HepG2 (cell line): Measurements from ENCODE around the gene NT5DC1. TPM values are rescaled to one million over a fixed set of nuclear protein-coding genes. Genes with fewer than 3 reads are reported as not detected.

ENCODE experiments used
- ATAC-seq: fragments of 200-7000 bp; cut with Tn5 transposase; 3 replicates; pipeline ENCODE4 v1.9.1; 2020; ENCODE audit warnings: mild to moderate bottlenecking, moderate library complexity
- BruUV-seq: library from RNA; stranded (reverse); fragments of 400-500 nt; replicated peaks from 2 replicates; lab custom pipeline; 2021; lab: Mats Ljungman, UMichigan
- CTCF ChIA-PET: fragments of 300-600 bp; formaldehyde crosslinking; extraction: SDS; loops from one replicate; lab custom pipeline; 2021; ENCODE audit warnings: low total read pairs, inconsistent platforms, low intra/inter-chr PET ratio; lab: Yijun Ruan, JAX
- POLR2A ChIA-PET: fragments of 350-600 bp; sonication (Branson Sonifier 250); formaldehyde crosslinking; loops from one replicate; lab custom pipeline; 2020; ENCODE audit warnings: antibody characterized with exemption, inconsistent platforms; lab: Yijun Ruan, JAX
- DNase-seq: peaks from one replicate; pipeline ENCODE4 v3.0.0-alpha.2; 2015; ENCODE audit warnings: low spot score
- FAIRE-seq: peaks from 3 replicates; lab custom pipeline; 2011; peaks lifted over from hg19 to GRCh38; lab: Jason Lieb, UNC
- H2AFZ ChIP-seq: one replicate; pipeline ENCODE4 v1.6.1; 2011; ENCODE audit warnings: low read length, inconsistent platforms
- H3K27ac ChIP-seq: fragments of 300-600 bp; 3 replicates; pipeline ENCODE4 v1.8.0; 2011; ENCODE audit warnings: mixed run types, mild to moderate bottlenecking, mixed read lengths, low read length, inconsistent platforms; ENCODE audit not compliant: insufficient read depth; ENCODE audit errors: extremely low read length
- H3K27me3 ChIP-seq, 2 experiments: fragments of 200-600 bp in 1 of 2; 2 replicates in 1 of 2; 3 replicates in 1 of 2; pipeline versions ENCODE4 v1.6.0 to v1.8.0; 2011; ENCODE audit warnings: low read length in 2 of 2, mild to moderate bottlenecking in 2 of 2, moderate library complexity in 2 of 2, inconsistent platforms in 1 of 2; ENCODE audit not compliant: insufficient read depth in 2 of 2, control insufficient read depth in 1 of 2
- H3K36me3 ChIP-seq, 2 experiments: fragments of 200-600 bp in 1 of 2; replicated peaks in 1 of 2; 2 replicates in 1 of 2; 3 replicates in 1 of 2; pipeline versions ENCODE4 v1.5.1 to v1.8.0; 2011; ENCODE audit warnings: low read length in 2 of 2, inconsistent platforms in 1 of 2; ENCODE audit not compliant: insufficient read depth in 2 of 2, control insufficient read depth in 1 of 2
- H3K4me1 ChIP-seq: 2 replicates; pipeline ENCODE4 v1.5.1; 2012; ENCODE audit warnings: low read length, inconsistent platforms; ENCODE audit not compliant: insufficient read depth
- H3K4me2 ChIP-seq: 2 replicates; pipeline ENCODE4 v1.6.0; 2011; ENCODE audit warnings: low read depth, low read length, inconsistent platforms
- H3K4me3 ChIP-seq, 3 experiments: fragments of 200-600 bp in 1 of 3; sonication (generic), shearing (Covaris generic) in 1 of 3; replicated peaks in 1 of 3; 2 replicates each; pipeline ENCODE4 v1.5.1; 2011 to 2016; ENCODE audit warnings: low read length in 3 of 3, inconsistent platforms in 2 of 3, low read depth in 2 of 3, mild to moderate bottlenecking in 2 of 3, control low read depth in 1 of 3, mixed read lengths in 1 of 3; ENCODE audit not compliant: insufficient read depth in 1 of 3
- H3K79me2 ChIP-seq: one replicate; pipeline ENCODE4 v1.6.1; 2011; ENCODE audit warnings: low read length, inconsistent platforms; ENCODE audit not compliant: insufficient read depth
- H3K9ac ChIP-seq: 2 replicates; pipeline ENCODE4 v1.6.0; 2011; ENCODE audit warnings: mild to moderate bottlenecking, low read depth, low read length, inconsistent platforms; ENCODE audit not compliant: insufficient read depth
- H3K9me3 ChIP-seq: 2 replicates; pipeline ENCODE4 v1.5.1; 2012; ENCODE audit warnings: mild to moderate bottlenecking, low read length
- H4K20me1 ChIP-seq: 2 replicates; pipeline ENCODE4 v1.6.0; 2011; ENCODE audit warnings: inconsistent platforms, mild to moderate bottlenecking, low read length, moderate library complexity; ENCODE audit not compliant: insufficient read depth
- GABPB1 ChIP-seq: IDR thresholded peaks from 2 replicates; pipeline ENCODE4 v1.6.1; 2016; ENCODE audit warnings: mild to moderate bottlenecking, missing genetic modification reagents, moderate library complexity, missing compliant biosample characterization
- HNRNPLL ChIP-seq: fragments of 200-400 bp; formaldehyde crosslinking; IDR thresholded peaks from 2 replicates; pipeline ENCODE4 v1.6.1; 2017; ENCODE audit warnings: mild to moderate bottlenecking, low read depth, low read length; ENCODE audit not compliant: poor library complexity, severe bottlenecking
- ISL2 ChIP-seq: sonication (generic); formaldehyde crosslinking; IDR thresholded peaks from 2 replicates; pipeline ENCODE4 v1.5.0; 2020; ENCODE audit warnings: missing genetic modification reagents
- KDM5B ChIP-seq: sonication (generic); formaldehyde crosslinking; IDR thresholded peaks from 2 replicates; pipeline ENCODE4 v1.4.0; 2020; ENCODE audit warnings: missing genetic modification reagents, mild to moderate bottlenecking, borderline replicate concordance
- MTA3 ChIP-seq: sonication (generic); formaldehyde crosslinking; IDR thresholded peaks from 2 replicates; pipeline ENCODE4 v1.4.0; 2020; ENCODE audit warnings: missing genetic modification reagents
- NFKBIZ ChIP-seq: IDR thresholded peaks from 2 replicates; pipeline ENCODE4 v1.6.1; 2018; ENCODE audit warnings: missing genetic modification reagents, missing compliant biosample characterization
- NR2C2 ChIP-seq: sonication (generic); formaldehyde crosslinking; IDR thresholded peaks from 2 replicates; pipeline ENCODE4 v1.4.0; 2020; ENCODE audit warnings: missing genetic modification reagents, mild to moderate bottlenecking, moderate library complexity, borderline replicate concordance
- SIN3A ChIP-seq: IDR thresholded peaks from 2 replicates; pipeline ENCODE4 v1.6.1; 2011; ENCODE audit warnings: low read depth, mild to moderate bottlenecking, control low read depth, low read length, borderline replicate concordance
- SMARCC2 ChIP-seq: fragments of 450-650 bp; IDR thresholded peaks from 2 replicates; pipeline ENCODE4 v1.6.1; 2017; ENCODE audit warnings: antibody characterized with exemption, mild to moderate bottlenecking
- SRSF1 ChIP-seq: fragments of 200-400 bp; formaldehyde crosslinking; optimal IDR thresholded peaks from 2 replicates; pipeline ENCODE3; 2017; ENCODE audit warnings: mild to moderate bottlenecking, low read depth, low read length, moderate library complexity
- ZNF274 ChIP-seq: sonication (generic); formaldehyde crosslinking; IDR thresholded peaks from 2 replicates; pipeline ENCODE4 v1.5.1; 2020; ENCODE audit warnings: mild to moderate bottlenecking, missing genetic modification reagents
- ZNF605 ChIP-seq: sonication (generic); formaldehyde crosslinking; IDR thresholded peaks from 2 replicates; pipeline ENCODE4 v1.8.0; 2022; ENCODE audit warnings: mild to moderate bottlenecking, missing genetic modification reagents
- ZNF780A ChIP-seq: sonication (generic); formaldehyde crosslinking; IDR thresholded peaks from 2 replicates; pipeline ENCODE4 v1.8.0; 2022; ENCODE audit warnings: mild to moderate bottlenecking, missing genetic modification reagents, moderate library complexity
- ZXDC ChIP-seq: sonication (generic); formaldehyde crosslinking; IDR thresholded peaks from 2 replicates; pipeline ENCODE4 v1.5.0; 2020; ENCODE audit warnings: mild to moderate bottlenecking, missing genetic modification reagents
- WGBS: methylation state at CpG from one replicate; pipeline ENCODE4 v1.1.6; 2017; ENCODE audit warnings: low lambda C conversion rate; 5-methylcytosine and 5-hydroxymethylcytosine counted together
- in situ Hi-C: cut with HindIII; loops from 2 replicates; pipeline ENCODE4 v1.10.0; 2017; ENCODE audit warnings: low pct_unique_long_range_greater_than_20kb; ENCODE audit not compliant: extremely low pct_ligation_motif_present
- intact Hi-C: fragments of 100-400 bp; cut with micrococcal nuclease; formaldehyde crosslinking; loops from one replicate; pipeline ENCODE4 v1.10.0; 2022; ENCODE audit not compliant: unreplicated experiment
- polyA plus RNA-seq, 8 experiments: library from polyadenylated mRNA; depleted of rRNA in 3 of 8; stranded (reverse) in 7 of 8; unstranded in 1 of 8; fragments of >200 nt; fragmentation: Illumina TruSeq in 4 of 8; extraction: Trizol in 4 of 8; gene quantifications; 2 replicates each; pipeline versions ENCODE4 v1.2.1 to v1.2.3, GENCODE V29; 2011 to 2016; ENCODE audit warnings: low read depth in 4 of 8, missing spikeins in 1 of 8, mixed read lengths in 1 of 8; ENCODE audit not compliant: insufficient read depth in 1 of 8
- total RNA-seq, 5 experiments: library from RNA; depleted of rRNA; stranded (reverse); fragments of >200 nt; fragmentation: Illumina TruSeq; extraction: Trizol; gene quantifications; 2 replicates each; pipeline ENCODE4 v1.2.3, GENCODE V29; 2016; ENCODE audit warnings: low read depth in 1 of 5
- TF ChIP-seq, protein P1 (sequence below): sonication (generic); formaldehyde crosslinking; IDR thresholded peaks from 2 replicates; pipeline ENCODE4 v1.4.0; 2020; ENCODE audit warnings: mild to moderate bottlenecking, missing genetic modification reagents, borderline replicate concordance

The NT5DC1 gene
- total and polyA plus RNA-seq, 2 of the 13 experiments (the other 11 are each of a cell fraction or from before 2014, with no cell fraction given) = 27.0 to 56.1 TPM

GRCh38 chr6:116205281-116205680 is 104.6 kb downstream of the NT5DC1 start:
- Histone ChIP-seq H3K27me3 (no peaks in the 10 kb centered on the region), H4K20me1 (no peaks in the 10 kb centered on the region), H3K36me3 (no peaks in the 10 kb centered on the region), H3K27ac (no peak overlapping the region), H3K79me2 (no peaks in the 10 kb centered on the region), H3K9me3 (no peaks in the 10 kb centered on the region), H2AFZ (no peak overlapping the region), H3K9ac (no peak overlapping the region), H3K4me2 (no peak overlapping the region), H3K4me1 (no peaks in the 10 kb centered on the region), H3K4me3 (no peak overlapping the region)
- FAIRE-seq (no peak), DNase-seq (no peak), ATAC-seq (no peak)
- WGBS = 96% methylated on average over 2 of the region's 2 CpGs
- intact Hi-C loops (no loop called here), in situ Hi-C loops (no loop called here)
- no TSS peak for BruUV-seq
- ChIA-PET CTCF (no interaction called here), POLR2A (no interaction called here)
- TF ChIP-seq ZNF605 (CRISPR knock-in tag) (no peak), ZNF274 (CRISPR knock-in tag) (no peak), MTA3 (CRISPR knock-in tag) (no peak)
- TF ChIP-seq, protein P1, sequence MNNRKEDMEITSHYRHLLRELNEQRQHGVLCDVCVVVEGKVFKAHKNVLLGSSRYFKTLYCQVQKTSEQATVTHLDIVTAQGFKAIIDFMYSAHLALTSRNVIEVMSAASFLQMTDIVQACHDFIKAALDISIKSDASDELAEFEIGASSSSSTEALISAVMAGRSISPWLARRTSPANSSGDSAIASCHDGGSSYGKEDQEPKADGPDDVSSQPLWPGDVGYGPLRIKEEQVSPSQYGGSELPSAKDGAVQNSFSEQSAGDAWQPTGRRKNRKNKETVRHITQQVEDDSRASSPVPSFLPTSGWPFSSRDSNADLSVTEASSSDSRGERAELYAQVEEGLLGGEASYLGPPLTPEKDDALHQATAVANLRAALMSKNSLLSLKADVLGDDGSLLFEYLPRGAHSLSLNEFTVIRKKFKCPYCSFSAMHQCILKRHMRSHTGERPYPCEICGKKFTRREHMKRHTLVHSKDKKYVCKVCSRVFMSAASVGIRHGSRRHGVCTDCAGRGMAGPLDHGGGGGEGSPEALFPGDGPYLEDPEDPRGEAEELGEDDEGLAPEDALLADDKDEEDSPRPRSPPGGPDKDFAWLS (CRISPR knock-in tag) = no peak

DNA sequence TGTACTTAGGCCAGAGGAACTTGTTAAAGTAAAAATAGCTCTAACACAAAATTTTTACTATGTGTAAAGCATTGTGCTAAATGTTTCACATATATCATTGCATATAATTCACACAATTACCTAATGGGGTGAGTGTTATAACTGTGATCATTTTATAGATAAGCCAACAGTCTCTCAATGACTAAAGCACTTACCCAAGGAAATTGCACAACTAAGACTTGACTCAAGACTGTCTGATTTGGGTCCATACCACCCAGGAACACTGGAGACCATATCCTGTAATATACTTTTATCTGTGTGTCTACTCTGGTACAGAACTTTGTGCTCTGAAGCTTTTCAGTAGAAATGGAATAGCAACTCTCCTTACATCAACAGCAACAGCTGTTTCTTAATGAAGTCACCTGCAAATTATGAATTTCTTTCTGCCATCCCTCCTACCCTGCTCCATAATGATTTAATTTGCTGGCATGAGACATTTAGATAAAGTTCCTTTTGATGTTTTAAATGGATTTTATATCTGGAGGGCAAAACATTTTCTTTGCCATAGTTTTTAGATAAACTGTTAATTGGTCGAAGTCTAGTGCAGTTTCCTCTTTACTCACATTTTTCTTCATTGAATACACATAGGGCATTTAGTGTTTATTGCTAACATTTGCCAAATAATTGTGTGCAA is 105.7 kb downstream of the NT5DC1 start:
- in situ Hi-C loops = no loop called here
- no peak for TF ChIP-seq ZNF780A
- TF ChIP-seq NR2C2 (CRISPR knock-in tag) = no peak
- no peak for TF ChIP-seq ZXDC (CRISPR knock-in tag)
- TF ChIP-seq NFKBIZ (CRISPR knock-in tag) = no peak
- TF ChIP-seq SIN3A = no peak
- no peak for TF ChIP-seq ISL2 (CRISPR knock-in tag)
- no peak for TF ChIP-seq SRSF1
- no peak for TF ChIP-seq GABPB1 (CRISPR knock-in tag)
- TF ChIP-seq HNRNPLL = no peak
- TF ChIP-seq SMARCC2 = no peak
- no peak for TF ChIP-seq KDM5B (CRISPR knock-in tag)
- TF ChIP-seq, all 625 proteins: peak for 0
- no peak overlapping the region for H3K4me2 ChIP-seq
- no peak overlapping the region for H3K9ac ChIP-seq
- H3K27me3 ChIP-seq = no peaks in the 10 kb centered on the region
- intact Hi-C loops = no loop called here
- no peak overlapping the region for H3K4me3 ChIP-seq
- ChIA-PET CTCF (no interaction called here), POLR2A (no interaction called here)
- H3K79me2 ChIP-seq = no peaks in the 10 kb centered on the region
- no peaks in the 10 kb centered on the region for H3K36me3 ChIP-seq
- H4K20me1 ChIP-seq = no peaks in the 10 kb centered on the region
- FAIRE-seq = no peak
- WGBS = 96% methylated on average over 1 of the region's 1 CpG
- H3K27ac ChIP-seq = no peak overlapping the region
- ATAC-seq = no peak
- DNase-seq = no peak
- no peak overlapping the region for H2AFZ ChIP-seq
- H3K9me3 ChIP-seq = no peaks in the 10 kb centered on the region
- no TSS peak for BruUV-seq
- H3K4me1 ChIP-seq = no peaks in the 10 kb centered on the region
